Esophagus muscularis mucosa (tissue), 4 donors: ENCODE results near the gene PEG3. TPM values are rescaled to one million over a fixed set of nuclear protein-coding genes. Genes with fewer than 3 reads are reported as not detected.

Experiments used
- DNase-seq: peaks from one replicate; pipeline ENCODE4 v3.0.0-alpha.2; 2017; ENCODE audit errors: extremely low spot score
- H3K27ac ChIP-seq, 4 donors: fragments of 200-600 bp; sonication (generic); replicated peaks in 1 of 4; 1 replicate in 3 of 4; 2 replicates in 1 of 4; pipeline ENCODE4 v1.5.1; 2016 to 2019; ENCODE audit warnings: mild to moderate bottlenecking in 1 of 4
- H3K27me3 ChIP-seq, 4 donors: fragments of 200-600 bp; sonication (generic); one replicate each; pipeline versions ENCODE4 v1.5.1 to v1.6.0; 2016 to 2019
- H3K36me3 ChIP-seq, 4 donors: fragments of 200-600 bp; sonication (generic); one replicate each; pipeline ENCODE4 v1.5.1; 2016 to 2019
- H3K4me1 ChIP-seq, 4 donors: fragments of 200-600 bp; sonication (generic); one replicate each; pipeline ENCODE4 v1.5.1; 2016 to 2019
- H3K4me3 ChIP-seq, 4 donors: fragments of 200-600 bp; sonication (generic); 1 replicate in 2 of 4; 2 replicates in 2 of 4; pipeline ENCODE4 v1.5.1; 2016 to 2019; ENCODE audit warnings: mild to moderate bottlenecking in 4 of 4, moderate library complexity in 1 of 4
- H3K9me3 ChIP-seq, 4 donors: fragments of 200-600 bp; sonication (generic); 1 replicate in 3 of 4; 2 replicates in 1 of 4; pipeline ENCODE4 v1.5.1; 2016 to 2019
- CTCF ChIP-seq, 3 experiments: fragments of 200-600 bp in 2 of 3; fragments of 450-650 bp in 1 of 3; sonication (generic) in 2 of 3; IDR thresholded peaks; one replicate each; pipeline ENCODE4 v1.5.1; 2017 to 2019; ENCODE audit warnings: antibody characterized with exemption in 3 of 3, mild to moderate bottlenecking in 2 of 3, moderate library complexity in 1 of 3
- EP300 ChIP-seq: sonication (generic); formaldehyde crosslinking; IDR thresholded peaks from one replicate; pipeline ENCODE4 v1.6.1; 2017; ENCODE audit warnings: antibody characterized with exemption
- POLR2A ChIP-seq: fragments of 450-650 bp; IDR thresholded peaks from one replicate; pipeline ENCODE4 v1.6.1; 2017; ENCODE audit warnings: antibody characterized with exemption, moderate library complexity, mild to moderate bottlenecking, low read depth
- POLR2AphosphoS5 ChIP-seq, 2 donors: sonication (generic); formaldehyde crosslinking; IDR thresholded peaks; one replicate each; pipeline ENCODE4 v1.6.1; 2017; ENCODE audit warnings: antibody characterized with exemption in 2 of 2
- WGBS: methylation state at CpG from one replicate; pipeline ENCODE4 v1.1.5; 2018; 5-methylcytosine and 5-hydroxymethylcytosine counted together
- intact Hi-C: fragments of 100-400 bp; cut with DNase I; formaldehyde crosslinking; loops from one replicate; pipeline ENCODE4 v1.15.1; 2023
- total RNA-seq, 4 donors: library from RNA; depleted of rRNA; stranded (reverse); fragments of >200 nt; gene quantifications; one replicate each; pipeline versions ENCODE4 v1.1.0 to v1.2.1, GENCODE V29; 2016

Gene PEG3
- total RNA-seq: 10 to 100 TPM in 3 of 4 donors, 1 to 10 TPM in 1; 9.8 to 13.7 (median 10.4) TPM

- Histone ChIP-seq H3K36me3 (no peaks in the 10 kb centered on the region), H3K4me3 (peak within 1 kb of the TSS; percentile 52 to 69 (median 60)), H3K9me3 (peaks cover 0 to 6% (median 0%) of the 10 kb centered on the region in 4 donors), H3K27ac (peak within 1 kb of the TSS; percentile 86 to 96 (median 88)), H3K27me3 (no peaks in the 10 kb centered on the region), H3K4me1 (peaks cover 4 to 27% (median 17%) of the 10 kb centered on the region in 4 donors)
- TF ChIP-seq POLR2AphosphoS5 (IDR thresholded peaks at IDR 0.05) (peak; percentile 69 to 84), POLR2A (no peak)
- intact Hi-C loops: loop anchor here (10.0 kb wide), 1 partner anchor 254 kb away; no protein-coding TSS in a partner anchor
- WGBS: 64% methylated on average over 36 of the region's 49 CpGs
- no peak for DNase-seq
Measured at GRCh38 chr19:56840451-56841192, at the start of gene PEG3, which contains the start of gene ZIM2. TSS of gene PEG3 (minus strand) at chr19:56840726. CDS start at chr19:56824655, 16,071 bp downstream. TSS of gene ZIM2 (minus strand) at chr19:56840726. CDS start at chr19:56824277, 16,449 bp downstream.

- Histone ChIP-seq H3K27me3 (peaks cover 0 to 9% (median 0%) of the 10 kb centered on the region in 4 donors), H3K9me3 (no peaks in the 10 kb centered on the region)
Measured at GRCh38 chr19:56885173-56885985, 44.9 kb upstream of the PEG3 start.

GRCh38 chr19:56884441-56884840 lies 43.9 kb upstream of the PEG3 start:
- H3K9me3 ChIP-seq: no peaks in the 10 kb centered on the region
- no peaks in the 10 kb centered on the region for H3K4me1 ChIP-seq
- TF ChIP-seq CTCF (IDR thresholded peaks at IDR 0.05) (no peak), EP300 (no peak), POLR2A (no peak), POLR2AphosphoS5 (IDR thresholded peaks at IDR 0.05) (no peak)
- H3K4me3 ChIP-seq: no peak overlapping the region
- no peak for DNase-seq
- no peak overlapping the region for H3K27ac ChIP-seq
- WGBS: 64% methylated on average over 4 of the region's 5 CpGs
- intact Hi-C loops: no loop called here
- H3K36me3 ChIP-seq: no peaks in the 10 kb centered on the region
- H3K27me3 ChIP-seq: peaks cover 0 to 9% (median 0%) of the 10 kb centered on the region in 4 donors

More at GRCh38 chr19:56885173-56885985, 44.9 kb upstream of the PEG3 start:
- intact Hi-C loops: no loop called here
- Histone ChIP-seq H3K27ac (no peak overlapping the region), H3K36me3 (no peaks in the 10 kb centered on the region), H3K4me3 (no peak overlapping the region), H3K4me1 (no peaks in the 10 kb centered on the region)
- TF ChIP-seq EP300 (no peak), POLR2A (no peak), CTCF (IDR thresholded peaks at IDR 0.05) (no peak), POLR2AphosphoS5 (IDR thresholded peaks at IDR 0.05) (no peak)
- DNase-seq: no peak
- 43% methylated on average over 8 of the region's 14 CpGs for WGBS

- 90% methylated on average over 5 of the region's 5 CpGs for WGBS
- H3K4me1 ChIP-seq: no peaks in the 10 kb centered on the region
- TF ChIP-seq POLR2A (no peak), EP300 (no peak), CTCF (IDR thresholded peaks at IDR 0.05) (no peak), POLR2AphosphoS5 (IDR thresholded peaks at IDR 0.05) (no peak)
- no peak for DNase-seq
- peaks cover 0 to 9% (median 0%) of the 10 kb centered on the region in 4 donors for H3K27me3 ChIP-seq
- intact Hi-C loops: no loop called here
- H3K36me3 ChIP-seq: no peaks in the 10 kb centered on the region
- H3K9me3 ChIP-seq: peaks cover 0 to 3% (median under 1%) of the 10 kb centered on the region in 4 donors
- no peak overlapping the region for H3K4me3 ChIP-seq
- H3K27ac ChIP-seq: no peak overlapping the region
Measured at GRCh38 chr19:56880592-56881190, 40.2 kb upstream of the PEG3 start.
